ENCODE results near the gene GPD1L.
"Not testable (repeated sequence)": the region's sequence is repeated elsewhere in the genome, so short reads cannot be mapped to it uniquely, and the experiment has no call there.

Gene GPD1L

DNA sequence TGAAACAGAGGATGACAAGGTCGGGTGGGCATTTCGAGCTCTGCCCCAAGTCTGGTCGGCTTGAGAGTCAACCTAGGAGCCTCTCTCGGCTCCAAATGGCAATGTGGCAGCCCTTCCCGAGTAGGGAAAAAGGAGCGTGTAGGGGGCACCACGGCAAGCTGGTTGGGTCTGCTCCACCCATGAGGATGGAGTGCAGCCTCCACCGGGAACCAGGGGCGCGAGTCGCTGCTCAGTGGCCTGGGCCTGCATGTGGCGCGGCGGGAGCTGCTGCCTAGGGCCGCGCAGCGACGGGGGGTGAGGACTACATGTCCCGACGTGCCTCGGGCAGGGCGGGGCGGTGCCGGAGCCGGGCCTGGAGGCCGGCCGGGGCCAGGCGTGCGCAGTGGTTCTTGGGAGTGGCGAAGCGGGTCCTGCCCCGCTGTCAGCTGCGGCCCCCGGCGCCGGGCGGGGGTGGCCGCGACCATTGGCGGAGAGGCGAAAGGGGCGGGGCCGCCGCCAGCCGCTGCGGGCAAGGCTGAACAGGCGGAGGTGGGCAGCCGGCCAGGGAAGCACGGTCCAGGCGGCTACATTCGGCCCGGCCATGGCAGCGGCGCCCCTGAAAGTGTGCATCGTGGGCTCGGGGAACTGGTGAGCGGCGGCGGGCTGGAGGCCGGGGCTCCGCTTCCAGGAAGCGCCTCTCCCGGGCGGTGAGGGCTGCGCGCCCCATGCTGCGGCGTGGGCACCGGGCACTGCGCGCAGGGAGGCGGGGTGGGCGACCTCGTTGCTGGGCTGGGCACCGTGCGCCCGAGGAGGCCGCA is at the start of gene GPD1L:
Gene GPD1L (plus strand): TSS at position 489 of the 797 bp plus-strand sequence. CDS start 92 bp downstream, at position 581.
- peak; percentile 86 for DNase-seq

DNA sequence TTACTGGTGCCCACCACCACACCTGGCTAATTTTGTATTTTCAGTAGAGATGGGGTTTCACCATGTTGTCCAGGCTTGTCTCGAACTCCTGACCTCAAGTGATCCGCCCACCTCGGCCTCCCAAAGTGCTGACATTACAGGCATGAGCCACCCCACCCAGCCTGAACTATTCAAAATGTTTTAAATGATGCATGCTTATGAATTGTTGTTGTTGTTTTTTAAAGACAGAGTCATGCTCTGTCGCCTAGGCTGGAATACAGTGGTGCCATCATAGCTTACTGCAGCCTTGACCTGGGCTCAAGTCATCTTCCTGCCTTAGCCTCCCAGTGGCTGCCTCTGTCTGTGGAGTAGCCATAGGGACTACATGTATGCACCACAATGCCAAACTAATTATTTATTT is 48.0 kb upstream of the GPD1L start:
- not testable (repeated sequence) for DNase-seq

DNA sequence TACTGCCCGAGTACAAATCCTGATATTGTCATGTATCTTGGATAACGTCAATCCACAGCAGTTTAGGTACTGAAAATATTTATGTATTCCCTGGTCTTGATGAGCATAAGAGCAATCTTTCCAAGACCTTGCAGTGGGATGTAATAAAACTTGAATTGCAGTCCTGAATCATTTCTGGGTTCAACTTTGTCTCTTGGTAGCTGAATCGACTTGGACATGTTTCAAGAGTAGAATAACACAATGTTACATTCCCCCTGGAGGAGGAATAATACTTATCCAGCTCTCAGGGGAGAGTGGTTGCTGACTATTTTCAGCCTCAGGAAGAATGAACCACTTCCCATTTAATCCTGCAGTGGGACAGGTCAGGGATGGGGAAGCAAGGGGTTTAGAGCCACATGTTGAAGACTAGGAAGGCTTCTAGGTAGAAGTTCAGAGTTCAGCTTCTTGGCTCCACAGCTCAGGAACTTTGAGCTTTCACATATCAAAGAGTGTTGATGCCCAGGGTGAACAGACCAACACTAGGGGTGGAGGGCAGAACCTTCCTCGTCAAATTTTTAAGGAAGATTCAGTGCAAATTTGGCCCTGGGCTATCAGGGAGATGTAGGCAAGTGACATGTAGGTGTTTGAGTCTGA is 43.4 kb upstream of the GPD1L start:
- no peak for DNase-seq

DNA sequence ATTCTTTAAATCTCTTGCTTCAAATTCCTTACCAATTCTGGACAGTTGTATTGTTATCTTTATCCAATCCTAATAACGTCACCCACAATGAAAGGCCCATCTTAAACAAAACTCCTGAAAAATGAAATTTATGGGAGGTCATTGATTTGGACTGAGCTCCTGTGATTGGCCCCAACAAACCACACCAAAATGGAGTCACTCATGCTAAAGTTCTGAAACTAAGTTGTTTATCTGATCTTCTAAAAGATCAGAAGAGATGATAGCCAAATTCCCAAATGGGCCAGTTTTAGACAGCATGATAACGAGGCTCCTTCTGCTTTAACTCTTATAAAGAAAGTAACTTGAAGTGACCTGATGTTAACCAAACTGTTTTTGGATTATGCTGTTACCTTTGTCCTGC is 39.7 kb upstream of the GPD1L start:
- DNase-seq: no peak

- not testable (repeated sequence) for DNase-seq
Measured at GRCh38 chr3:32074194-32074593, 32.2 kb upstream of the GPD1L start.

DNA sequence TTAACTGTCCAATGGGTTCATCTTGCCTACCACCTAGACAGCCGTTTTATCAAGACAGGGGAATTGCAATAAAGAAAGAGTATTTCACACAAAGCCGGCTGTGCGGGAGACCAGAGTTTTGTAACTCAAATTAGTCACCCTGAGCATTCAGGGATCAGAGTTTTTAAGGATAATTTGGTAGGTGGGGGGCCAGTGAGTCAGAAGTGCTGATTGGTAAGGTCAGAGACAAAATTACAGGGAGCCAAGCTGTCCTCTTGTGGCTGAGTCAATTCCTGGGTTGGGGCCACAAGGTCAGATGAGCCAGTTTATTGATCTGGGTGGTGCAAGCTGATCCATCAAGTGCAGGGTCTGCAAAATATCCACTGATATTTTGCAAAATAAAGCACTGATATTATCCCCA is 29.9 kb upstream of the GPD1L start:
- DNase-seq: no peak

- DNase-seq: no peak
Measured at GRCh38 chr3:32077260-32078084, 28.9 kb upstream of the GPD1L start.

- DNase-seq: no peak
Measured at GRCh38 chr3:32078085-32078634, 28.3 kb upstream of the GPD1L start.

GRCh38 chr3:32078864-32079263 is 27.6 kb upstream of the GPD1L start:
- DNase-seq: no peak

DNA sequence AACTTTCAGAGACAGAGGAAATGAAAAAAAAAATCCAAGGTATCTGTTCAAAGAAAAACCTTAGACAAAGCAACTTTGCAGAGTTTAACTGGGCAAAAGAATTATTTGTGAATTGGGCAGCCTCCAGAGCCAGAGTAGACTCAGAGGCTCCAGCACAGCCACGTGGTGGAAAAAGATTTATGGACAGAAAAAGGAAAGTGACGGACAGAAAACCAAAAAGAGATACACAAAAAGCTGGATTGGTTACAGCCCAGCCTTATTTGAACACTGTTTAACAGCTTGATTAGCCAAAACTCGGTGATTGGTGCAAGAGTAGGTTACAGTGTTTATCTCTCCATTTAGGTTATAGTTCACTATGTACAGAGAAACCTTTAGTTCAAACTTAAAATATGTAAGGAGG is 23.7 kb upstream of the GPD1L start:
- no peak for DNase-seq

DNA sequence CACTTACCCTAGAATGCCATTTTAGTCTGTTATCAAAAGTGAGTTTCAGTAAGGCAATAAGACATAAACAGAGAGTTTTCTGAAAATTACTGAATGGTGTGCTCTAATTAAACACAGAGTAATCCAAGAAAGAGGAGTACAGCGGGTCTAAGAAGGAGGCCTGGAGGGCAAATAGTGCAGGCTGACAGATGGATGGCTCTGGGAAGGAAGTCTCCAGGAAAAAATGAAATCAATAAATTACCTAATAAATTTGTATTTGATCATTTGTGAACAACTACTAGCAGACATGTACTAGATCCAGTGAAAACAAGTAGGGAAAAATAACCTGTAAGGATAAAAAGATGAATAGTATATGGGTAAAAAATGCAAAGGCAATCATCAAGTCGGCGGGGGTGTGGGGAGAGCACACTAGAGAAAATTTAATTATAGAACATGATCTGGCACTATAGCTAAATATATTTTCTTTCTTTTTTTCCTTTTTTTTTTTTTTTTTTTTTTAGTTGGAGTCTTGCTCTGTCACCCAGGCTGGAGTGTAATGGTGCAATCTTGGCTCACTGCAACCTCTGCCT is 22.6 kb upstream of the GPD1L start:
- no peak for DNase-seq

GRCh38 chr3:32084870-32085269 is 21.6 kb upstream of the GPD1L start:
- no peak for DNase-seq

GRCh38 chr3:32086464-32086863 is 20.0 kb upstream of the GPD1L start:
- no peak for DNase-seq

DNA sequence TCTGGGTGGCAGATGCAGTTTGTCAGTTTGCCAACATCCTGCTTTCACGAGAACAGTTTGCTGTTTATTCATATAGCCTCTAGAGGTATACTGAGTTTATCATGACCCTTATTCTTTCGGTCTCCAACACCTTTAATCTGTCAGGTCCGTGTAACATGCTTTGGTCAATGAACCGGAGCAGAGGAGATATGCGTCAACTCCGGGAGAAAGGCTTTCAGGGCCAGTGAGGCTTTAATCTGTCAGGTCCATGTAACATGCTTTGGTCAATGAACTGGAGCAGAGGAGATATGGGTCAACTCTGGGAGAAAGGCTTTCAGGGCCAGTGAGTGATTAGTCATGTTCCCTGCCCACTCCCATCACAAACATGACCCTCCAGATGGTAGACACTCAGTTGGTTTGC is 16.9 kb upstream of the GPD1L start:
- DNase-seq: no peak

GRCh38 chr3:32093204-32093603 is 13.2 kb upstream of the GPD1L start:
- no peak for DNase-seq

- DNase-seq: no peak
Measured at GRCh38 chr3:32095431-32095830, 11.0 kb upstream of the GPD1L start.

DNA sequence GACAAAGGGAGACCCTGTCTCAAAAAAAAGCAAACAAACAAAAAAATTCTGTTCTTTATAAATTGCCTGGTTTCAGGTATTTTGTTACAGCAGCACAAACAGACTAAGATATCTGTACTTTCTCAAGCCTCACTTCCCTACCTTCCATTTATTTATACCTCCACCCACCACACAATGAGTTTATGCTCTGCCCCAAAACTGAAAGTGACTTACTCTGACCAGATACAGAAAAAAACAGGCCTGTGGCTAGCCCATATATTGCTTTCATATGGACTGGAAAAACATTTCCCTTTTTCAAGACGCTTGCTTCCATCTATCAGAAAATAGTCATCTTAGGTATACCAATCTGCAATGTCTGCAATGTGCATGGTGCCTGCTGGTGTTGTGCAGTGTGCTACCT is 8.7 kb upstream of the GPD1L start:
- no peak for DNase-seq

- no peak for DNase-seq
Measured at GRCh38 chr3:32098528-32098927, 7.9 kb upstream of the GPD1L start.

- no peak for DNase-seq
Measured at GRCh38 chr3:32100465-32100864, 6.0 kb upstream of the GPD1L start.

DNA sequence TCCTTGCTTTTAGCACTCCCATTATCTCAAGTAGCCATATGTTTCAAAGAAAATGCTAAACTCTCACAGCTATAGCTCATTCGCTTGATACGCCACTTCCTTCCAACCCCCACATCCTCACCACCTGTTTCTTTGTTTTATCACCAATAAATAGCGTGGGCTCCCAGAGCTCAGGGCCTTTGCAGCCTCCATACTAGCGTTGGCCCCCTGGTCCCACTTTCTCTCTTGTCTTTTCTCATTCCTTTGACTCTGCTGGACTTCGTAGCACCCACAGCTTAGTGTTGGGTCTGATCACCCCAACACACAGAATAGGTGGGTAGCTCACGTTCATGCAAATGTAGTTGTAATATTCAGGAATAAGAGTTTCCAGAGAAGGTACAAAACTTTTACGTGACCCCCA is 4.1 kb upstream of the GPD1L start:
- no peak for DNase-seq

- DNase-seq: no peak
Measured at GRCh38 chr3:32104492-32104891, 1.9 kb upstream of the GPD1L start.

GRCh38 chr3:32105291-32106131 is 909 bp upstream of the GPD1L start:
- DNase-seq: no peak
